ENCODE measurements around the gene CDK13. TPM values are rescaled to one million over a fixed set of nuclear protein-coding genes. Genes with fewer than 3 reads are reported as not detected.

The CDK13 gene
- total RNA-seq, 6 experiments from 2014 or later: 21.2 to 35.2 (median 27.1) TPM

- ATAC-seq: peak in 1 of 4 donors; percentile 31
- WGBS (ENCODE audit: insufficient coverage, low coverage, low lambda C conversion rate, missing lambda C conversion rate): 14% methylated on average over 1 of the region's 1 CpG
- no peaks in the 10 kb centered on the region for H3K9me3 ChIP-seq
Observed at GRCh38 chr7:40047661-40048060, 97.6 kb downstream of the CDK13 start.

GRCh38 chr7:40057292-40057691, 107.2 kb downstream of the CDK13 start:
- intact Hi-C loops (cut with DNase I): loop anchor here in 1 of 2 donors (10.0 kb wide), 1 partner anchor 162 kb away; no protein-coding TSS in a partner anchor
- 50% methylated on average over 2 of the region's 2 CpGs for WGBS (ENCODE audit: insufficient coverage, low coverage, low lambda C conversion rate, missing lambda C conversion rate)
- Histone ChIP-seq H3K4me1 (peaks cover 0 to 3% (median 0%) of the 10 kb centered on the region in 4 donors), H3K27ac (no peak overlapping the region), H3K9me3 (no peaks in the 10 kb centered on the region), H3K36me3 (no peaks in the 10 kb centered on the region), H3K27me3 (no peaks in the 10 kb centered on the region), H3K4me3 (no peak overlapping the region)
- DNase-seq: no peak
- no peak for TF ChIP-seq POLR2A (IDR thresholded peaks at IDR 0.05)
- TF ChIP-seq, protein P1, sequence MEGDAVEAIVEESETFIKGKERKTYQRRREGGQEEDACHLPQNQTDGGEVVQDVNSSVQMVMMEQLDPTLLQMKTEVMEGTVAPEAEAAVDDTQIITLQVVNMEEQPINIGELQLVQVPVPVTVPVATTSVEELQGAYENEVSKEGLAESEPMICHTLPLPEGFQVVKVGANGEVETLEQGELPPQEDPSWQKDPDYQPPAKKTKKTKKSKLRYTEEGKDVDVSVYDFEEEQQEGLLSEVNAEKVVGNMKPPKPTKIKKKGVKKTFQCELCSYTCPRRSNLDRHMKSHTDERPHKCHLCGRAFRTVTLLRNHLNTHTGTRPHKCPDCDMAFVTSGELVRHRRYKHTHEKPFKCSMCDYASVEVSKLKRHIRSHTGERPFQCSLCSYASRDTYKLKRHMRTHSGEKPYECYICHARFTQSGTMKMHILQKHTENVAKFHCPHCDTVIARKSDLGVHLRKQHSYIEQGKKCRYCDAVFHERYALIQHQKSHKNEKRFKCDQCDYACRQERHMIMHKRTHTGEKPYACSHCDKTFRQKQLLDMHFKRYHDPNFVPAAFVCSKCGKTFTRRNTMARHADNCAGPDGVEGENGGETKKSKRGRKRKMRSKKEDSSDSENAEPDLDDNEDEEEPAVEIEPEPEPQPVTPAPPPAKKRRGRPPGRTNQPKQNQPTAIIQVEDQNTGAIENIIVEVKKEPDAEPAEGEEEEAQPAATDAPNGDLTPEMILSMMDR (IDR thresholded peaks at IDR 0.05): no peak
- peak in 3 of 4 donors; percentile 30 to 42 (median 33) for ATAC-seq

More at GRCh38 chr7:40047661-40048060, 97.6 kb downstream of the CDK13 start:
- intact Hi-C loops (cut with DNase I): no loop called here
- H3K36me3 ChIP-seq: peaks cover 0 to 5% (median 0%) of the 10 kb centered on the region in 4 donors
- DNase-seq: no peak
- no peak overlapping the region for H3K27ac ChIP-seq
- H3K27me3 ChIP-seq: no peaks in the 10 kb centered on the region
- TF ChIP-seq POLR2A (IDR thresholded peaks at IDR 0.05): no peak
- TF ChIP-seq, protein P1 (IDR thresholded peaks at IDR 0.05): peak; percentile 15 to 38 (median 30)
- H3K4me1 ChIP-seq: peaks cover 0 to 2% (median 0%) of the 10 kb centered on the region in 4 donors
- H3K4me3 ChIP-seq: no peak overlapping the region

DNA sequence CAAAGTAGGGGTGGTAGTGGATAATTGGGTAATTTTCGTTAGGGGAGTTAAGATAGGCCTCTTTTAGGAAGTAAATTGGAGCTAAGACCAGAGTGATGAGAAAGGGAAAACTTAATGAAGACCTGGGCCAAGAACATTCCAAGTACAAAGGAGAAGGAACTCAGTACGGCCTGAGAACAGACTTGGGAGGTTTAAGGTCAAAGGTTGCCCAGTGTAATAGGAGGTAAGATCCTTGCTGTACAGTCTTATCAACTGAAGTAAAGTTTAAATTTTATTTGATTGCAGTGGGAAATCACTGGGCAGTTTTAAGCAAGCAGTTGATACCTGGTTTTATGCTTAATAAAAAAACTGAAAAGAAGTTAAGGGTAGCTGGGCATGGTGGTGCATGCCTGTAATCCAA, 108.0 kb downstream of the CDK13 start:
- peaks cover 0 to 4% (median under 1%) of the 10 kb centered on the region in 4 donors for H3K36me3 ChIP-seq
- no peak for ATAC-seq
- H3K27ac ChIP-seq: no peak overlapping the region
- DNase-seq: no peak
- TF ChIP-seq, protein P1 (IDR thresholded peaks at IDR 0.05): no peak
- TF ChIP-seq POLR2A (IDR thresholded peaks at IDR 0.05): no peak
- no peaks in the 10 kb centered on the region for H3K4me1 ChIP-seq
- intact Hi-C loops (cut with DNase I): loop anchor here in 1 of 2 donors (10.0 kb wide), 1 partner anchor 163 kb away; no protein-coding TSS in a partner anchor
- no peak overlapping the region for H3K4me3 ChIP-seq
- 83% methylated on average over 2 of the region's 2 CpGs for WGBS (ENCODE audit: insufficient coverage, low coverage, low lambda C conversion rate, missing lambda C conversion rate)
- no peaks in the 10 kb centered on the region for H3K27me3 ChIP-seq
- no peaks in the 10 kb centered on the region for H3K9me3 ChIP-seq

GRCh38 chr7:40058636-40059035, 108.6 kb downstream of the CDK13 start:
- H3K9me3 ChIP-seq: no peaks in the 10 kb centered on the region
- H3K27ac ChIP-seq: no peak overlapping the region
- no peak for ATAC-seq
- TF ChIP-seq, protein P1 (IDR thresholded peaks at IDR 0.05): no peak
- TF ChIP-seq POLR2A (IDR thresholded peaks at IDR 0.05): no peak
- no peaks in the 10 kb centered on the region for H3K4me1 ChIP-seq
- no peaks in the 10 kb centered on the region for H3K27me3 ChIP-seq
- H3K4me3 ChIP-seq: no peak overlapping the region
- intact Hi-C loops (cut with DNase I): loop anchor here in 1 of 2 donors (10.0 kb wide), 1 partner anchor 164 kb away; no protein-coding TSS in a partner anchor
- DNase-seq: no peak
- H3K36me3 ChIP-seq: peaks cover 0 to 10% (median 2%) of the 10 kb centered on the region in 4 donors

Data from right lobe of liver (tissue), 6 donors.